ENCODE results near the gene ADI1. TPM values are rescaled to one million over a fixed set of nuclear protein-coding genes. Genes with fewer than 3 reads are reported as not detected.

Gene ADI1
- total RNA-seq, 1 donor from 2014 or later = 21.6 TPM

GRCh38 chr2:3558205-3559014, 39.1 kb upstream of the ADI1 start, which contains the start of gene RNASEH1:
Gene RNASEH1, minus strand, starts transcription at chr2:3558333. Its CDS starts 73 bp downstream, at chr2:3558260.
- Mint-ChIP-seq H3K4me3 (ENCODE audit: unreplicated experiment) (peak within 1 kb of the TSS; percentile 93), H3K27ac (ENCODE audit: unreplicated experiment) (peak within 1 kb of the TSS; percentile 87), H3K27me3 (ENCODE audit: unreplicated experiment) (peaks cover 3% of the 10 kb centered on the region), H3K9me3 (ENCODE audit: unreplicated experiment) (no peaks in the 10 kb centered on the region), H3K36me3 (ENCODE audit: low read depth, unreplicated experiment) (peaks cover 18% of the 10 kb centered on the region), H3K4me1 (ENCODE audit: unreplicated experiment) (peaks cover 10% of the 10 kb centered on the region)
- no peak for TF ChIP-seq CTCF (IDR thresholded peaks at IDR 0.05; ENCODE audit: unreplicated experiment)
- DNase-seq (ENCODE audit: low spot score) = peak; percentile 99

GRCh38 chr2:3557639-3558204, 38.4 kb upstream of the ADI1 start:
- H3K27ac Mint-ChIP-seq (ENCODE audit: unreplicated experiment) = peak overlapping the region; percentile 87
- H3K4me1 Mint-ChIP-seq (ENCODE audit: unreplicated experiment) = peaks cover 10% of the 10 kb centered on the region
- H3K9me3 Mint-ChIP-seq (ENCODE audit: unreplicated experiment) = no peaks in the 10 kb centered on the region
- TF ChIP-seq CTCF (IDR thresholded peaks at IDR 0.05; ENCODE audit: unreplicated experiment) = no peak
- H3K27me3 Mint-ChIP-seq (ENCODE audit: unreplicated experiment) = peaks cover 3% of the 10 kb centered on the region
- peak overlapping the region; percentile 93 for H3K4me3 Mint-ChIP-seq (ENCODE audit: unreplicated experiment)
- no peak for DNase-seq (ENCODE audit: low spot score)
- peaks cover 18% of the 10 kb centered on the region for H3K36me3 Mint-ChIP-seq (ENCODE audit: low read depth, unreplicated experiment)

DNA sequence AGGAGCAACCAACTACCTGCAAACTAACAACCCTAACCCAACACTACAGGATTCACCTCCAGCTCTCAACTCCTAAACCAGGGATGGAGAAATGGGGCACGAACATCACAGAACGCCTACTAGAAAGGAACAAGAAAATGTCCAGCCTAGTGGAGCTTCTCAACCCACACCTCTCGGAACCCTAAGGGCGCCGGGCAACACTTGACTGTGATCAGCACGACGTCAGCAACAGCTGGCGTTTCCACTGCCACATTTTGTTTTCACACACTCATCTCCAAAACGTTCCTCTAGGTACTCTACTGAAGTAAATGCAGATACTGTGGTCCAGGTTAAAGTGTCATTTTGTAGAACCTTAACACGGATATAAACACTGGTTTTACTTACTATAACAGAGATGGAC, 34.6 kb upstream of the ADI1 start:
- no peak for TF ChIP-seq CTCF (IDR thresholded peaks at IDR 0.05; ENCODE audit: unreplicated experiment)
- no peak for DNase-seq (ENCODE audit: low spot score)
- H3K9me3 Mint-ChIP-seq (ENCODE audit: unreplicated experiment) = no peaks in the 10 kb centered on the region
- H3K27me3 Mint-ChIP-seq (ENCODE audit: unreplicated experiment) = peaks cover 1% of the 10 kb centered on the region
- peaks cover 49% of the 10 kb centered on the region for H3K36me3 Mint-ChIP-seq (ENCODE audit: low read depth, unreplicated experiment)
- no peak overlapping the region for H3K4me3 Mint-ChIP-seq (ENCODE audit: unreplicated experiment)
- peaks cover 6% of the 10 kb centered on the region for H3K4me1 Mint-ChIP-seq (ENCODE audit: unreplicated experiment)
- H3K27ac Mint-ChIP-seq (ENCODE audit: unreplicated experiment) = no peak overlapping the region

DNA sequence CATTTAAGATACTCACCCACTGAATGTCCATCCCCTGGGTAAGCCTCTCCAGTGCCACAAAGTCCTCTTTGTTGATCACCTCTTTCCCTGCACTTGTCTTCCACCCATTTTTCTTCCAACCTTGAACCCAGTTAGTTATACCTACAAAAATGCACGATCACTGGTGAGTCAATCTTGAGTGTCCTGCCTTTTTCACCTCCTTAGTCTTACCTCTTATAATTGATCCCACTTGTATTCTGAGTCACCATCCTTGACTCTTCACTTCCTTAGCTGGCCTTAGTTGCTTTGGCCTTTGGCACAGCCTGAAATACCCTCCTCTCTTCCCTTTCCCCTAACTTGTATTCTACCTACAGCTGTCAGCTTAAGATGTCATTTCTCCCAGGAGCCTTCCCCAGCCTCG, 28.6 kb upstream of the ADI1 start:
- peaks cover 62% of the 10 kb centered on the region for H3K36me3 Mint-ChIP-seq (ENCODE audit: low read depth, unreplicated experiment)
- no peak for TF ChIP-seq CTCF (IDR thresholded peaks at IDR 0.05; ENCODE audit: unreplicated experiment)
- no peak overlapping the region for H3K27ac Mint-ChIP-seq (ENCODE audit: unreplicated experiment)
- no peaks in the 10 kb centered on the region for H3K9me3 Mint-ChIP-seq (ENCODE audit: unreplicated experiment)
- no peaks in the 10 kb centered on the region for H3K27me3 Mint-ChIP-seq (ENCODE audit: unreplicated experiment)
- no peaks in the 10 kb centered on the region for H3K4me1 Mint-ChIP-seq (ENCODE audit: unreplicated experiment)
- no peak overlapping the region for H3K4me3 Mint-ChIP-seq (ENCODE audit: unreplicated experiment)
- DNase-seq (ENCODE audit: low spot score) = no peak

Measured in endothelial cell (in vitro differentiated cells).